Esophagus muscularis mucosa (tissue), 4 donors: ENCODE measurements around the gene ULBP2.

Experiments
- CTCF ChIP-seq, 3 experiments: fragments of 200-600 bp in 2 of 3; fragments of 450-650 bp in 1 of 3; sonication (generic) in 2 of 3; IDR thresholded peaks; one replicate each; pipeline ENCODE4 v1.5.1; 2017 to 2019; ENCODE audit warnings: antibody characterized with exemption in 3 of 3, mild to moderate bottlenecking in 2 of 3, moderate library complexity in 1 of 3
- EP300 ChIP-seq: sonication (generic); formaldehyde crosslinking; IDR thresholded peaks from one replicate; pipeline ENCODE4 v1.6.1; 2017; ENCODE audit warnings: antibody characterized with exemption
- POLR2A ChIP-seq: fragments of 450-650 bp; IDR thresholded peaks from one replicate; pipeline ENCODE4 v1.6.1; 2017; ENCODE audit warnings: antibody characterized with exemption, moderate library complexity, mild to moderate bottlenecking, low read depth

GRCh38 chr6:149978610-149979009, 36.8 kb downstream of the ULBP2 start:
- TF ChIP-seq CTCF (IDR thresholded peaks at IDR 0.05) (no peak), EP300 (no peak), POLR2A (no peak)
